Heart left ventricle (tissue), 16 donors: ENCODE results near the gene KRTAP17-1. TPM values are rescaled to one million over a fixed set of nuclear protein-coding genes. Genes with fewer than 3 reads are reported as not detected.

Experiments used
- ATAC-seq, 4 donors: fragments of 200-7000 bp; cut with Tn5 transposase; one replicate each; pipeline ENCODE4 v1.9.1; 2020 to 2022; ENCODE audit warnings: moderate library complexity in 4 of 4, mild to moderate bottlenecking in 3 of 4, moderate number of reproducible peaks in 1 of 4
- DNase-seq, 5 donors: peaks; one replicate each; pipeline ENCODE4 v3.0.0-alpha.2; 2020
- H3K27ac ChIP-seq, 12 donors: fragments of 200-600 bp; sonication (generic) in 4 of 12; one replicate each; pipeline versions ENCODE4 v1.5.0 to v1.8.0; 2016 to 2022; ENCODE audit warnings: mild to moderate bottlenecking in 2 of 12
- H3K27me3 ChIP-seq, 9 donors: fragments of 200-600 bp; sonication (generic) in 2 of 9; one replicate each; pipeline versions ENCODE4 v1.5.1 to v1.8.0; 2016 to 2022; ENCODE audit warnings: mild to moderate bottlenecking in 3 of 9
- H3K36me3 ChIP-seq, 9 donors: fragments of 200-600 bp; sonication (generic) in 2 of 9; one replicate each; pipeline versions ENCODE4 v1.5.0 to v1.8.0; 2018 to 2022; ENCODE audit warnings: mild to moderate bottlenecking in 2 of 9
- H3K4me1 ChIP-seq, 12 donors: fragments of 200-600 bp; sonication (generic) in 4 of 12; one replicate each; pipeline versions ENCODE4 v1.5.0 to v1.8.0; 2016 to 2022; ENCODE audit warnings: mild to moderate bottlenecking in 3 of 12
- H3K4me3 ChIP-seq, 12 donors: fragments of 200-600 bp; sonication (generic) in 4 of 12; one replicate each; pipeline versions ENCODE4 v1.5.0 to v1.8.0; 2017 to 2022; ENCODE audit warnings: mild to moderate bottlenecking in 9 of 12, moderate library complexity in 4 of 12
- H3K9me3 ChIP-seq, 12 donors: fragments of 200-600 bp; sonication (generic) in 4 of 12; one replicate each; pipeline versions ENCODE4 v1.5.0 to v1.8.0; 2016 to 2022; ENCODE audit warnings: mild to moderate bottlenecking in 1 of 12
- POLR2A ChIP-seq, 2 donors: fragments of 450-650 bp; IDR thresholded peaks; one replicate each; pipeline ENCODE4 v1.6.1; 2017; ENCODE audit warnings: antibody characterized with exemption in 2 of 2, mild to moderate bottlenecking in 2 of 2, moderate library complexity in 2 of 2
- WGBS, 4 donors: extraction: QIAGEN DNeasy Blood & Tissue Kit in 2 of 4; methylation state at CpG; one replicate each; pipeline versions ENCODE4 v1.1.5 to v1.1.7; 2013 to 2018; 5-methylcytosine and 5-hydroxymethylcytosine counted together
- intact Hi-C, 10 donors: fragments of 100-400 bp; cut with DNase I; formaldehyde crosslinking; loops; one replicate each; pipeline versions ENCODE4 v1.11.1 to v1.14.2; 2022
- polyA plus RNA-seq, 2 donors: library from polyadenylated mRNA; stranded (reverse); fragments of 200-250 nt; gene quantifications; one replicate each; pipeline ENCODE4 v1.2.3, GENCODE V29; 2013
- total RNA-seq, 9 donors: library from RNA; depleted of rRNA in 2 of 9; stranded (reverse); fragments of >200 nt in 2 of 9; fragmentation: NEBNext Ultra II Directional in 3 of 9; extraction: Animal tissue kit (Norgen Biotek cat#: 25700) in 3 of 9; gene quantifications; one replicate each; pipeline versions ENCODE4 v1.1.0 to v1.2.4, GENCODE V29; 2016 to 2023
- TF ChIP-seq, protein P1 (sequence below), 12 donors: fragments of 200-600 bp; sonication (generic) in 4 of 12; IDR thresholded peaks; one replicate each; pipeline versions ENCODE4 v1.5.0 to v1.8.0; 2018 to 2022; ENCODE audit warnings: antibody characterized with exemption in 12 of 12, mild to moderate bottlenecking in 5 of 12
- donor health status: ischemic (EF 13 %, LVEDD 7.1; RV severe dilation, severe dysfunction).
- donor health status: healthy with polysubstance abuse.
- donor health status: DM: no; HTN: yes; CAD: no.
- donor health status: DM: no; HTN: no; CAD: no.
- donor health status: ischemic (EF 25% LVEDD 6.9; RV normal size, moderate dysfunction).
- donor health status: ischemic (EF 25% LVEDD 5.7; RV mildly dilated, moderate dysfunction).
- donor health status: healthy.
- donor health status: DM: yes; HTN: yes; CAD: no.
- donor health status: ischemic (EF 35%, LVEDD 5.7; RV mildly dilated, moderate dysfunction).
- donor health status: nonischemic (EF 11% LVEDD 7.7; RV severe dilation, severe dysfunction).
- donor health status: DM: yes; HTN: yes; CAD: no.
- donor health status: PGD.
- donor health status: ischemic (EF 29% LVEDD 5.4; RV normal size, mild dysfunction).
- donor health status: nonischemic (EF 23%, LVEDD 6.1; RV moderate dilation, normal function).

KRTAP17-1 gene
- total and polyA plus RNA-seq, 11 donors: not detected

- Histone ChIP-seq H3K27me3 (peaks cover 0 to 10% (median 0%) of the 10 kb centered on the region in 9 donors), H3K4me3 (no peak overlapping the region), H3K36me3 (no peaks in the 10 kb centered on the region), H3K27ac (no peak overlapping the region), H3K9me3 (no peaks in the 10 kb centered on the region), H3K4me1 (peaks cover 0 to under 1% (median 0%) of the 10 kb centered on the region in 12 donors)
- DNase-seq (peak in 1 of 5 donors; percentile 44), ATAC-seq (peak in 3 of 4 donors; percentile 29 to 58 (median 52))
- TF ChIP-seq, protein P1, sequence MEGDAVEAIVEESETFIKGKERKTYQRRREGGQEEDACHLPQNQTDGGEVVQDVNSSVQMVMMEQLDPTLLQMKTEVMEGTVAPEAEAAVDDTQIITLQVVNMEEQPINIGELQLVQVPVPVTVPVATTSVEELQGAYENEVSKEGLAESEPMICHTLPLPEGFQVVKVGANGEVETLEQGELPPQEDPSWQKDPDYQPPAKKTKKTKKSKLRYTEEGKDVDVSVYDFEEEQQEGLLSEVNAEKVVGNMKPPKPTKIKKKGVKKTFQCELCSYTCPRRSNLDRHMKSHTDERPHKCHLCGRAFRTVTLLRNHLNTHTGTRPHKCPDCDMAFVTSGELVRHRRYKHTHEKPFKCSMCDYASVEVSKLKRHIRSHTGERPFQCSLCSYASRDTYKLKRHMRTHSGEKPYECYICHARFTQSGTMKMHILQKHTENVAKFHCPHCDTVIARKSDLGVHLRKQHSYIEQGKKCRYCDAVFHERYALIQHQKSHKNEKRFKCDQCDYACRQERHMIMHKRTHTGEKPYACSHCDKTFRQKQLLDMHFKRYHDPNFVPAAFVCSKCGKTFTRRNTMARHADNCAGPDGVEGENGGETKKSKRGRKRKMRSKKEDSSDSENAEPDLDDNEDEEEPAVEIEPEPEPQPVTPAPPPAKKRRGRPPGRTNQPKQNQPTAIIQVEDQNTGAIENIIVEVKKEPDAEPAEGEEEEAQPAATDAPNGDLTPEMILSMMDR (IDR thresholded peaks at IDR 0.05): peak; percentile 26 to 60 (median 44)
- TF ChIP-seq POLR2A (IDR thresholded peaks at IDR 0.05): no peak
- intact Hi-C loops: loop anchor here in 7 of 10 donors (2.0 to 10.0 kb wide), 7 partner anchors 65 to 525 kb away; partner anchors contain the start of gene KRTAP9-6 (in 1 of the 7)
- 48 to 54% (median 49%) methylated on average over 12 to 13 of the region's 13 CpGs for WGBS, 4 donors
Observed at GRCh38 chr17:41329279-41329948, 13.9 kb upstream of the KRTAP17-1 start.

DNA sequence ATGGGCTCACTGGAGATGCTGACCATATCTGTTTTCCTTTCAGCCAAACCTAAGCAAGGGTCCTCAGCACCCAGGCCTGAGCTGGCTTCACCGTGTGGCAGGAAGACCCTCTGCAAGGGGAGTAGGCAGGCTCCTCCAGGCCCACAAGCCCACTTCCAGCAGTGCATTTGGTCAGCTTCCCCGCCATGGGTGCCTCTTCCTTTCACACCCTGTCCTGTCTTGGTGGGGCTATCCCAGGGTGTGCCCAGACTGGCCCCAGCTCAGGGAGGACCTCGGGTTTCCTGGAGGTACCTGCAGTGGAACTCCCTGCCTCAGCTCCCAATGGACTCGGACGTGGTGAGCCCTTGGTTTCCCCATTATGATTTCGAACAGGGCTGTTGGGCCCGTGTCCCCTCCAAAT, 12.7 kb upstream of the KRTAP17-1 start:
- Histone ChIP-seq H3K9me3 (no peaks in the 10 kb centered on the region), H3K4me1 (no peaks in the 10 kb centered on the region), H3K27ac (no peak overlapping the region), H3K4me3 (no peak overlapping the region), H3K36me3 (no peaks in the 10 kb centered on the region), H3K27me3 (peaks cover 0 to 10% (median 0%) of the 10 kb centered on the region in 9 donors)
- TF ChIP-seq, protein P1 (IDR thresholded peaks at IDR 0.05): no peak
- TF ChIP-seq POLR2A (IDR thresholded peaks at IDR 0.05): no peak
- intact Hi-C loops: loop anchor here in 7 of 10 donors (2.0 to 10.0 kb wide), 7 partner anchors 63 to 523 kb away; partner anchors contain the start of gene KRTAP9-6 (in 1 of the 7)
- 77 to 85% (median 83%) methylated on average over 6 to 7 of the region's 7 CpGs for WGBS, 4 donors
- ATAC-seq: no peak
- DNase-seq: no peak

- no peak for TF ChIP-seq POLR2A (IDR thresholded peaks at IDR 0.05)
- TF ChIP-seq, protein P1 (IDR thresholded peaks at IDR 0.05): no peak
- Histone ChIP-seq H3K27me3 (peaks cover 0 to 10% (median 0%) of the 10 kb centered on the region in 9 donors), H3K4me1 (no peaks in the 10 kb centered on the region), H3K36me3 (no peaks in the 10 kb centered on the region), H3K9me3 (no peaks in the 10 kb centered on the region), H3K4me3 (no peak overlapping the region), H3K27ac (no peak overlapping the region)
- 74 to 91% (median 76%) methylated on average over 5 to 8 of the region's 8 CpGs for WGBS, 4 donors
- ATAC-seq (no peak), DNase-seq (no peak)
- intact Hi-C loops: loop anchor here in 7 of 10 donors (2.0 to 10.0 kb wide), 7 partner anchors 63 to 523 kb away; partner anchors contain the start of gene KRTAP9-6 (in 1 of the 7)
Observed at GRCh38 chr17:41327411-41328120, 12.1 kb upstream of the KRTAP17-1 start.
